Small intestine (tissue), 7 donors: ENCODE data around the gene ACKR2. TPM values are rescaled to one million over a fixed set of nuclear protein-coding genes. Genes with fewer than 3 reads are reported as not detected.

ENCODE experiments used
- DNase-seq, 2 donors: peaks; one replicate each; pipeline versions ENCODE4 v3.0.0 to v3.0.0-alpha.2; 2013
- FAIRE-seq: peaks from 2 replicates; lab custom pipeline; 2012; peaks lifted over from hg19 to GRCh38; lab: Jason Lieb, UNC
- H3K27ac ChIP-seq, 3 donors: one replicate each; pipeline ENCODE4 v1.5.1; 2013; ENCODE audit warnings: low read length in 2 of 3, mild to moderate bottlenecking in 2 of 3, control low read depth in 1 of 3, inconsistent platforms in 1 of 3, low read depth in 1 of 3, moderate library complexity in 1 of 3
- H3K27me3 ChIP-seq, 3 donors: one replicate each; pipeline ENCODE4 v1.6.1; 2013; ENCODE audit warnings: low read length in 3 of 3, inconsistent platforms in 1 of 3; ENCODE audit not compliant: control insufficient read depth in 3 of 3, insufficient read depth in 3 of 3
- H3K36me3 ChIP-seq, 3 donors: one replicate each; pipeline ENCODE4 v1.6.1; 2013; ENCODE audit warnings: low read length in 3 of 3, inconsistent platforms in 1 of 3, low read depth in 1 of 3, mild to moderate bottlenecking in 1 of 3, moderate library complexity in 1 of 3; ENCODE audit not compliant: control insufficient read depth in 3 of 3, insufficient read depth in 2 of 3
- H3K4me1 ChIP-seq, 3 donors: one replicate each; pipeline ENCODE4 v1.6.1; 2013; ENCODE audit warnings: low read length in 2 of 3, inconsistent platforms in 1 of 3, low read depth in 1 of 3, mild to moderate bottlenecking in 1 of 3, moderate library complexity in 1 of 3; ENCODE audit not compliant: control insufficient read depth in 3 of 3, insufficient read depth in 2 of 3
- H3K4me3 ChIP-seq, 3 donors: one replicate each; pipeline ENCODE4 v1.5.1; 2013; ENCODE audit warnings: low read length in 3 of 3, control low read depth in 1 of 3, inconsistent platforms in 1 of 3, low read depth in 1 of 3, mild to moderate bottlenecking in 1 of 3, moderate library complexity in 1 of 3
- H3K9me3 ChIP-seq, 2 donors: one replicate each; pipeline ENCODE4 v1.6.1; 2013; ENCODE audit warnings: low read depth in 1 of 2, low read length in 1 of 2; ENCODE audit not compliant: control insufficient read depth in 2 of 2, insufficient read depth in 1 of 2
- WGBS, 3 donors: extraction: QIAGEN DNeasy Blood & Tissue Kit; methylation state at CpG; one replicate each; pipeline ENCODE4 v1.1.7; 2013; 5-methylcytosine and 5-hydroxymethylcytosine counted together
- polyA plus RNA-seq, 4 donors: library from polyadenylated mRNA; stranded (reverse) in 3 of 4; unstranded in 1 of 4; fragments of 200-250 nt in 3 of 4; fragments of 120-200 nt in 1 of 4; gene quantifications; one replicate each; pipeline versions ENCODE4 v1.2.1 to v1.2.3, GENCODE V29; 2013
- donor health status: healthy with polysubstance abuse.
- donor health status: control.
- donor health status: control.
- donor health status: Bipolar disorder and iron deficiency.
- donor health status: healthy.

Gene ACKR2
- polyA plus RNA-seq, 4 donors: 0.22 to 2.5 (median 1.3) TPM

DNA sequence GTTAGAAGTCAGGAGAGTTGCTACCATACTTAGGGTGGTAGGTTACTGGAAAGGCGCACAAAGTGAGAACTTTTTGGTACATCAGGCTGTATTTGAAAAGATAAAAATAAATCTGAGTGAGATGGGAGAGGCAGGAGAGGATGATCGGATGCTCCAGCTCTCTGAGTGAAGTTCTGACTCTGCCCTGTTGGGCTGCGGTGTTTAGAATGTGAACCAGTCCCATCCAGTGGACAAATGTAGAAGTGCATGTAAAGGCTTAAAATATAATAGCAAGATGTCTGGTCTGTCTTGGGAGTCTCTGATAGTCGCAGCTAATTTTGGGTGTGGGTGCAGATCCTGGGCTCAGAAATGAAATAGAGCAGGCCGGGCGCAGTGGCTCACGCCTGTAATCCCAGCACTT, 30.4 kb downstream of the ACKR2 start:
- no peaks in the 10 kb centered on the region for H3K9me3 ChIP-seq
- H3K4me1 ChIP-seq: no peaks in the 10 kb centered on the region
- WGBS, 3 donors: 36 to 47% (median 45%) methylated on average over 7 of the region's 7 CpGs
- peak; percentile 72 to 76 for DNase-seq
- H3K27me3 ChIP-seq: no peaks in the 10 kb centered on the region
- H3K36me3 ChIP-seq: no peaks in the 10 kb centered on the region
- no peak overlapping the region for H3K4me3 ChIP-seq
- H3K27ac ChIP-seq: no peak overlapping the region
- FAIRE-seq: no peak

DNA sequence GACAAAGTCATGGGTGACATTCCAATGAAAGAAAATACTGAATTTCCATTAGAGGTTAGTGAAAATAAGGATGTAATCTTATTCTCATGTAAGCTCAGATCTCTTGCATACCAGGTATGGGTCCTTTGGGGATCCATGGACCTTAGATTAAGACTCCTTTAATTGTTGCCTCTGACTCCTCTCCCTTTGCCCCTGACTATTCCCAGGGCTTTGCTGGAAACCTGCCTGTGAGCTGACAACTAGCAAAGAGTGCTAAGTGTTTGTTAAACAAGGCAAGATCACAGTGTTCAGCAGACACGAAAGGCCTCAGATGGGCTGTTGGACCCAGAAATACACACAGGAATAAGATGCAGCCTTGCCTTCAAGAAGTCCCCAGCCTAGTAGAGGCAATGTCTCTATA, 32.1 kb downstream of the ACKR2 start:
- no peak overlapping the region for H3K4me3 ChIP-seq
- H3K27ac ChIP-seq: peak overlapping the region in 1 of 3 donors; percentile 10
- H3K27me3 ChIP-seq: no peaks in the 10 kb centered on the region
- WGBS, 3 donors: 85 to 92% (median 87%) methylated on average over 1 of the region's 1 CpG
- no peaks in the 10 kb centered on the region for H3K9me3 ChIP-seq
- FAIRE-seq (no peak), DNase-seq (no peak)
- H3K36me3 ChIP-seq: no peaks in the 10 kb centered on the region
- no peaks in the 10 kb centered on the region for H3K4me1 ChIP-seq

DNA sequence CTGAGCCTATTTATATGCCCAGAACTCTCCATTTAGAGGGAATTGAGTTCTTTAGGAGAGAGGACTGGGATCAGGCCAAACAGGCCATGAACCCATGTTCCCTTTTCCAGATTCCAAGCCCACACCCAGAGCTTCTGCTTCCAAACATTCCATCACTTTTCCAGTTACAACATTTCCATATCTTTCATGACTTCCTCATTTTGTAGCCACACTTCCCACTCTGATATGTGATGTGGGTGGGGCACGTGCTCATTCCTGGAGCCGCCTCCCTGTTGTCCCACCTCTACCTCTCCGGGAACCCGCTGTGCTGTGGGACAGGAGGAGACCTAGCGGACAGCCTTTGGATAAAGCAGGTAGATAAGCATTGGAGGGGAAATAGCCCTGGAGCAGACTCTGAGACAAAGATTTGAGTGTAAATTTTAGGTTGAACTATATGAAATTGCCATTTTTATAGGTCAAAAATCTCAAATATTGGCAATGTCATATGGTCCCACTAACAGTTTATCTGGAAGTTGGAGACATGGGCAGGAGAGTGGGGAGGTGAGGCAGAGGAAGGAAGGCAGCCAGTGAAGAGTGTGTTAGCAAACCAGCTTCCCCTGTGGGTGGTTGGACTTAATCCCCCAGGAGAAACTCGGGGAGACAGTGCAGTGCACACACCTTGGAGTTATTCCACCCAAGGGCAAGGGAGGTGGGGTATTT, 34.6 kb downstream of the ACKR2 start:
- FAIRE-seq (no peak), DNase-seq (peak in 1 of 2 donors; percentile 36)
- H3K27me3 ChIP-seq: no peaks in the 10 kb centered on the region
- H3K27ac ChIP-seq: peak overlapping the region in 1 of 3 donors; percentile 49
- no peaks in the 10 kb centered on the region for H3K4me1 ChIP-seq
- 46 to 68% (median 47%) methylated on average over 6 of the region's 6 CpGs for WGBS, 3 donors
- no peaks in the 10 kb centered on the region for H3K9me3 ChIP-seq
- no peak overlapping the region for H3K4me3 ChIP-seq
- H3K36me3 ChIP-seq: no peaks in the 10 kb centered on the region

DNA sequence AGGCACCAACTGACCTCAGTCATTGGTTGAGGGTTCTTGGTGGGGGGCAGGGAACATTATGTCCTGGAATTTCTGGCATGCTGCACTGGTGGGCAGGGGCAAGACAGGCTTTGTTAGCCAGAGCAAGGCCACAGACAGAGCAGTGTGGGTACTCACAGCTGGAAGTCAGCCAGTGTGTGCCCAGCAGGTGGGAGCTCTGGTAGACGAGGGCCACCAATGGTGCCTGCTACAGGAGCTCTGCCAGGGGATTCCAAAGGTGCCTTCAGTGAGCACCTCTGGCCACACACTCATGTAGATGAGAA, 35.1 kb downstream of the ACKR2 start:
- no peak for FAIRE-seq
- H3K27ac ChIP-seq: peak overlapping the region in 1 of 3 donors; percentile 49
- no peaks in the 10 kb centered on the region for H3K36me3 ChIP-seq
- H3K27me3 ChIP-seq: no peaks in the 10 kb centered on the region
- no peaks in the 10 kb centered on the region for H3K4me1 ChIP-seq
- H3K9me3 ChIP-seq: no peaks in the 10 kb centered on the region
- 56 to 80% (median 76%) methylated on average over 1 of the region's 1 CpG for WGBS, 3 donors
- DNase-seq: no peak
- no peak overlapping the region for H3K4me3 ChIP-seq

DNA sequence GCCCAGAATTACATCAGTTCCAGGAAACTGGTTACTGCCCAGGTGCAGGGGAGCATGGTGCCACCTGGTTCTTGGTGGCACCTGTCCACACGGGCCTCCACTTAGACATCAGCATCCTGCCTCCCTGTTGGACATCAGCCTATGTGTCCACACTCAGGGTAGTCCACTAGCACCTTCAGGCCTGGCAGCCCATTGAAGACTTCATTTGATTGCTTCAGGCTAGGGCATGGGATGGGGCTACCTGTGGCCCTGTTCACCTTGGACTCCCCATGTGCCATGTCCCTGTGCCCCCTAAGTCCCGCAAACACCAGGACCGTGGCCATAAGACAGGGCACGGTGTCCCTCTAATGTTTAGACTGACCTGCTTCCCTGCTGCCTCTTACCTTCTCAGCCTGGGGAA, 35.6 kb downstream of the ACKR2 start:
- FAIRE-seq: no peak
- no peaks in the 10 kb centered on the region for H3K36me3 ChIP-seq
- no peak overlapping the region for H3K4me3 ChIP-seq
- H3K4me1 ChIP-seq: no peaks in the 10 kb centered on the region
- H3K9me3 ChIP-seq: no peaks in the 10 kb centered on the region
- DNase-seq: no peak
- no peaks in the 10 kb centered on the region for H3K27me3 ChIP-seq
- peak overlapping the region in 1 of 3 donors; percentile 47 for H3K27ac ChIP-seq
- 79 to 87% (median 81%) methylated on average over 4 of the region's 4 CpGs for WGBS, 3 donors

DNA sequence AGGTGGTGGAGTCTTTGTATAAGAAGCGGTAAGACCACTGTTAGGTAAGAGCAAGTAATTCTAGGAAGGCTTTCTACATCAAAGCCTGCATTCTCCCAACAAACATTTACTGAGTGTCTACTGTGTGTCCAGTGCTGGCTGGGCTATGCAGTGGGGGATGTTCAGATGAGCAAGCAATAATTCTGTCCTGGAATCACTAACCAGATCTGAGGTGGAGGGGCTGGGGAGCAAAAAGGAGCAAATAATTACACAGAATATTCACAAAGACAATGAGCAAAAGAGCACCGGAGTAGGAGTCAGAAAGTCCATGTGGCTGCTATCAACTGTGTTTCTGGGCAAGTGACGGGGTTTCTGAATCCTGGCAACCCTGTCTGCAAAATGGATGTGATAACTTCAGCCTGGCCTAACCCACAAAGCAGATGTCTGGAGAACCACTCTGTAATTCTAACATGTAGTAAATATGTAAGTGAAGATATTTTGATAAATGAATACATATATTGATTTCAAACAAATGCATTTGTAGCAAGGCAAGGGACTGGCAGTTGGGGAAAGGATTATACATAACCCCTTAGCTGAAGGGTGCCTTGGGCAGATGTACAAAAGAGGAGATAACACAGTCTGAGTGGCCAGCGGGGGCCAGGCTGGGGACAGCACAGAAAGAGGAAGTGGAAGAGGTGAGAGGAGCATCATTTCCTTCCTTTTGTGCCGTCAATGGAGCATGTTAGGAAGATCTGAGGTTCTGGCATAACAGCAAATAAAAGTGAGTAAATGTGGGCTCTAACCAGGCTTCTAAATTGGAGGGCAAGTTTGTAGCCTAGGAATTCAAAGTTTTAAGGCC, 37.7 kb downstream of the ACKR2 start:
- WGBS, 3 donors: 42 to 62% (median 61%) methylated on average over 5 of the region's 5 CpGs
- FAIRE-seq: no peak
- no peak for DNase-seq

DNA sequence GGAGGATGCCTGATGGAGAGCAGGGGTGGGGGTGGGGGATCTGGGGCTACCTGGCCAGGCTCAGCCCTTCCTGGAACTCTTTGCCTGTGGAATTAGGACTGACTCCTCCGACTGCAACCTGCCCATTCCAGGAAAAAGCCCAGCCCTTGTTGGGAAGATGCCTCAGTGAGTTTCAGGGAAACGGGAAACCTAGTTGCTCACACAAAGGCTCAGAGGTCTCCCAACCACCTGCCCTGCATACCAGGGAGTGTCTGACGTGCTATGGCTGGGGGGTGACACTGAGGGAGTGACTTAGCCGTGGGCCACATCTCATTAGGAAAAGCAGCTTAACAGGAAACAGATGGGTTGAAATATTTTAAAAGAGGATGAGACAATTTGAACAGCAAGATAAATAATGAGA, 38.5 kb downstream of the ACKR2 start:
- no peaks in the 10 kb centered on the region for H3K27me3 ChIP-seq
- H3K36me3 ChIP-seq: no peaks in the 10 kb centered on the region
- H3K4me3 ChIP-seq: no peak overlapping the region
- 8 to 36% (median 27%) methylated on average over 4 of the region's 4 CpGs for WGBS, 3 donors
- peak in 1 of 2 donors; percentile 41 for DNase-seq
- H3K9me3 ChIP-seq: no peaks in the 10 kb centered on the region
- FAIRE-seq: no peak
- peak overlapping the region in 1 of 3 donors; percentile 75 for H3K27ac ChIP-seq
- peaks cover 0 to 14% (median 0%) of the 10 kb centered on the region in 3 donors for H3K4me1 ChIP-seq

More for the DNA sequence above, 37.7 kb downstream of the ACKR2 start:
- peaks cover 0 to 6% (median 0%) of the 10 kb centered on the region in 3 donors for H3K4me1 ChIP-seq
- H3K4me3 ChIP-seq: no peak overlapping the region
- H3K36me3 ChIP-seq: no peaks in the 10 kb centered on the region
- H3K9me3 ChIP-seq: no peaks in the 10 kb centered on the region
- H3K27me3 ChIP-seq: no peaks in the 10 kb centered on the region
- H3K27ac ChIP-seq: peak overlapping the region in 1 of 3 donors; percentile 75

DNA sequence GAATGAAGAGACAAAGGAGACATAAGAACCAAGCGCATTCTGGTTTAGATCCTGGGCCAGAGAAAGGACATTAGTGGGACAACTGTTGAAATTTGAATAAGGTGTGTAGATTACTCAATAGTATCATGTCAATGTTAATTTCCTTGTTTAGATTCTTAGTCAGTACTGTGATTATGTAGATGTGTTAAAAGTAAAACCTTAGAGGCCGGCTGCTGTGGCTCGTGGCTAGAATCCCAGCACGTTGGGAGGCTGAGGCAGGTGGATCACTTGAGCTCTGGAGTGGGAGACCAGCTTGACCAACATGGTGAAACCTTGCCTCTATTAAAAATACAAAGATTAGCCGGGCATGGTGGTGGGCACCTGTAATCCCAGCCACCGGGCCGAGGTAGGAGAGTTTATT, 39.8 kb downstream of the ACKR2 start:
- no peak overlapping the region for H3K27ac ChIP-seq
- DNase-seq: no peak
- H3K4me1 ChIP-seq: peaks cover 0 to 24% (median 0%) of the 10 kb centered on the region in 3 donors
- H3K27me3 ChIP-seq: no peaks in the 10 kb centered on the region
- FAIRE-seq: no peak
- 93 to 95% (median 95%) methylated on average over 7 of the region's 7 CpGs for WGBS, 3 donors
- no peaks in the 10 kb centered on the region for H3K9me3 ChIP-seq
- no peak overlapping the region for H3K4me3 ChIP-seq
- no peaks in the 10 kb centered on the region for H3K36me3 ChIP-seq
